K562 (cell line): ENCODE results near the gene PRKCE. TPM values are rescaled to one million over a fixed set of nuclear protein-coding genes. Genes with fewer than 3 reads are reported as not detected.

ENCODE experiments used
- ATAC-seq: fragments of 200-7000 bp; cut with Tn5 transposase; 3 replicates; pipeline ENCODE4 v1.9.1; 2020; ENCODE audit warnings: moderate library complexity
- BruUV-seq: library from RNA; stranded (reverse); fragments of 400-500 nt; replicated peaks from 2 replicates; lab custom pipeline; 2021; lab: Mats Ljungman, UMichigan
- CTCF ChIA-PET: fragments of 300-600 bp; formaldehyde crosslinking; extraction: SDS; loops from one replicate; lab custom pipeline; 2021; ENCODE audit warnings: low intra/inter-chr PET ratio; lab: Yijun Ruan, JAX
- POLR2A ChIA-PET: fragments of 300-600, 350-650 bp; sonication (Branson Sonifier 250); formaldehyde crosslinking; extraction: SDS; loops from one replicate; lab custom pipeline; 2021; ENCODE audit warnings: antibody characterized with exemption, inconsistent platforms; lab: Yijun Ruan, JAX
- DNase-seq, 4 experiments: peaks; one replicate each; pipeline versions ENCODE4 v3.0.0 to v3.0.0-alpha.2; 2011 to 2018; ENCODE audit warnings: low spot score in 3 of 4, mixed read lengths in 3 of 4; ENCODE audit errors: extremely low read depth in 1 of 4
- FAIRE-seq: peaks from 2 replicates; lab custom pipeline; 2011; peaks lifted over from hg19 to GRCh38; lab: Jason Lieb, UNC
- H2AFZ ChIP-seq: 2 replicates; pipeline ENCODE4 v1.6.0; 2011; ENCODE audit warnings: low read depth, low read length, control low read depth, inconsistent platforms
- H3K27ac ChIP-seq: fragments of 200-600 bp; 3 replicates; pipeline ENCODE4 v1.8.0; 2011; ENCODE audit warnings: low read depth, mild to moderate bottlenecking, control low read depth, inconsistent platforms, low read length, moderate library complexity, mixed read lengths; ENCODE audit errors: extremely low read depth
- H3K27me3 ChIP-seq, 2 experiments: fragments of 300-600 bp in 1 of 2; 2 replicates in 1 of 2; 3 replicates in 1 of 2; pipeline versions ENCODE4 v1.6.0 to v1.8.0; 2011; ENCODE audit warnings: inconsistent platforms in 2 of 2, low read length in 2 of 2, mild to moderate bottlenecking in 1 of 2, mixed read lengths in 1 of 2, moderate library complexity in 1 of 2; ENCODE audit not compliant: control insufficient read depth in 2 of 2, insufficient read depth in 2 of 2
- H3K36me3 ChIP-seq: fragments of 300-600 bp; 3 replicates; pipeline ENCODE4 v1.8.0; 2011; ENCODE audit warnings: mild to moderate bottlenecking, low read length, inconsistent platforms; ENCODE audit not compliant: control insufficient read depth, insufficient read depth
- H3K4me1 ChIP-seq, 2 experiments: fragments of 200-600 bp in 1 of 2; replicated peaks in 1 of 2; 2 replicates in 1 of 2; 3 replicates in 1 of 2; pipeline versions ENCODE4 v1.5.1 to v1.8.0; 2011; ENCODE audit warnings: inconsistent platforms in 2 of 2, low read length in 2 of 2, mild to moderate bottlenecking in 1 of 2, mixed read lengths in 1 of 2, moderate library complexity in 1 of 2; ENCODE audit not compliant: control insufficient read depth in 2 of 2, insufficient read depth in 2 of 2
- H3K4me2 ChIP-seq: 2 replicates; pipeline ENCODE4 v1.6.1; 2011; ENCODE audit warnings: low read length, control low read depth, inconsistent platforms, mixed read lengths; ENCODE audit not compliant: insufficient read depth
- H3K4me3 ChIP-seq: fragments of 200-600 bp; sonication (generic), shearing (Covaris generic); 2 replicates; pipeline ENCODE4 v1.5.1; 2016; ENCODE audit warnings: control low read depth, inconsistent platforms
- H3K79me2 ChIP-seq: fragments of 200-600 bp; 3 replicates; pipeline ENCODE4 v1.8.0; 2011; ENCODE audit warnings: low read length, inconsistent platforms; ENCODE audit not compliant: control insufficient read depth, insufficient read depth
- H3K9ac ChIP-seq, 2 experiments: 2 replicates each; pipeline versions ENCODE4 v1.6.0 to v1.6.1; 2011; ENCODE audit warnings: low read depth in 2 of 2, low read length in 2 of 2, control low read depth in 1 of 2, inconsistent platforms in 1 of 2, mild to moderate bottlenecking in 1 of 2, mixed read lengths in 1 of 2; ENCODE audit not compliant: insufficient read depth in 1 of 2
- H3K9me1 ChIP-seq: one replicate; pipeline ENCODE4 v1.6.0; 2011; ENCODE audit warnings: inconsistent platforms, mild to moderate bottlenecking, low read length, moderate library complexity; ENCODE audit not compliant: control insufficient read depth, insufficient read depth
- H3K9me3 ChIP-seq: replicated peaks from 2 replicates; pipeline ENCODE4 v1.5.1; 2011; ENCODE audit warnings: low read depth, low read length, inconsistent platforms; ENCODE audit not compliant: control insufficient read depth, insufficient read depth
- H4K20me1 ChIP-seq: replicated peaks from 2 replicates; pipeline ENCODE4 v1.6.1; 2011; ENCODE audit warnings: low read length, inconsistent platforms, mixed read lengths; ENCODE audit not compliant: control insufficient read depth, insufficient read depth
- ARHGAP35 ChIP-seq: fragments of 450-650 bp; IDR thresholded peaks from 2 replicates; pipeline ENCODE4 v1.6.1; 2018; ENCODE audit not compliant: partially characterized antibody
- ARID2 ChIP-seq: fragments of 450-650 bp; IDR thresholded peaks from 2 replicates; pipeline ENCODE4 v1.6.1; 2017; ENCODE audit warnings: antibody characterized with exemption, mild to moderate bottlenecking
- BACH1 ChIP-seq: fragments of 200-800 bp; sonication (Bioruptor generic); IDR thresholded peaks from 2 replicates; pipeline ENCODE4 v1.6.1; 2016; ENCODE audit warnings: missing genetic modification characterization, missing compliant biosample characterization
- BMI1 ChIP-seq: fragments of 150-350 bp; IDR thresholded peaks from 2 replicates; pipeline ENCODE4 v1.6.1; 2014; ENCODE audit warnings: low read length
- BRF1 ChIP-seq: IDR thresholded peaks from 3 replicates; pipeline ENCODE4 v1.6.1; 2011; ENCODE audit warnings: borderline replicate concordance, mild to moderate bottlenecking; ENCODE audit not compliant: insufficient read length; ENCODE audit errors: extremely low read depth
- HMGN3 ChIP-seq: IDR thresholded peaks from 2 replicates; pipeline ENCODE4 v1.6.1; 2011; ENCODE audit warnings: borderline replicate concordance, low read depth, mild to moderate bottlenecking, mixed read lengths, low read length; ENCODE audit not compliant: insufficient read length; ENCODE audit errors: extremely low read depth
- KAT7 ChIP-seq: sonication (generic); formaldehyde crosslinking; IDR thresholded peaks from 2 replicates; pipeline ENCODE4 v1.8.0; 2022; ENCODE audit warnings: missing genetic modification reagents, mild to moderate bottlenecking, borderline replicate concordance
- SMAD2 ChIP-seq: fragments of 150-350 bp; IDR thresholded peaks from 2 replicates; pipeline ENCODE4 v1.6.1; 2014; ENCODE audit warnings: low read depth, mild to moderate bottlenecking, low read length
- STAT5A ChIP-seq: IDR thresholded peaks from 2 replicates; pipeline ENCODE4 v1.6.1; 2012; ENCODE audit warnings: low read length, inconsistent platforms, borderline replicate concordance
- WHSC1 ChIP-seq: IDR thresholded peaks from one replicate; pipeline ENCODE4 v1.6.1; 2012; ENCODE audit warnings: low read length, control low read depth, inconsistent platforms
- ZBTB34 ChIP-seq: fragments of 250-450 bp; sonication (Bioruptor Pico); IDR thresholded peaks from 2 replicates; pipeline ENCODE4 v1.8.0; 2021; ENCODE audit warnings: mild to moderate bottlenecking, moderate library complexity
- ZNF449 ChIP-seq: fragments of 250-450 bp; sonication (Bioruptor Pico); IDR thresholded peaks from 2 replicates; pipeline ENCODE4 v1.8.0; 2022; ENCODE audit warnings: moderate library complexity, mild to moderate bottlenecking, inconsistent platforms
- WGBS: fragments of 100-300 bp; shearing (Covaris generic); methylation state at CpG from one replicate; pipeline ENCODE4 v1.1.6; 2016; ENCODE audit warnings: low coverage, mixed read lengths; ENCODE audit not compliant: insufficient coverage; ENCODE audit errors: missing lambda C conversion rate; 5-methylcytosine and 5-hydroxymethylcytosine counted together
- in situ Hi-C: fragments of 300-500 bp; cut with MboI; formaldehyde crosslinking; loops from 4 replicates; pipeline ENCODE4 v1.15.0; 2018; ENCODE audit warnings: inconsistent platforms, mixed read lengths
- intact Hi-C: fragments of 100-400 bp; cut with micrococcal nuclease; formaldehyde crosslinking; loops from 2 replicates; pipeline ENCODE4 v1.14.2; 2022
- polyA plus RNA-seq, 8 experiments: library from polyadenylated mRNA; depleted of rRNA in 4 of 8; stranded (reverse) in 5 of 8; unstranded in 3 of 8; fragments of >200 nt; fragmentation: Nextera tagmentation in 2 of 8; fragmentation: Illumina TruSeq in 1 of 8; extraction: Ambion mirVana in 2 of 8; extraction: Trizol in 1 of 8; gene quantifications; 2 replicates each; pipeline versions ENCODE4 v1.2.1 to v1.2.3, GENCODE V29; 2011 to 2014; ENCODE audit warnings: inconsistent platforms in 1 of 8, missing spikeins in 1 of 8
- total RNA-seq, 7 experiments: library from RNA; depleted of rRNA in 6 of 7; stranded (reverse); fragments of >200 nt in 6 of 7; fragmentation: Illumina TruSeq in 2 of 7; extraction: Trizol in 2 of 7; gene quantifications; 2 replicates each; pipeline versions ENCODE4 v1.2.1 to v1.2.3, GENCODE V29; 2011 to 2021; ENCODE audit warnings: low replicate concordance in 1 of 7
- TF ChIP-seq, protein P1 (sequence below), 3 experiments: fragments of 200-800 bp in 1 of 3; fragments of 250-450 bp in 1 of 3; fragments of 450-650 bp in 1 of 3; sonication (Bioruptor Pico) in 1 of 3; sonication (Bioruptor generic) in 1 of 3; formaldehyde crosslinking in 1 of 3; IDR thresholded peaks; 2 replicates each; pipeline versions ENCODE4 v1.6.1 to v1.8.0; 2016 to 2022; ENCODE audit warnings: mild to moderate bottlenecking in 2 of 3, missing genetic modification characterization in 2 of 3, missing compliant biosample characterization in 1 of 3, moderate library complexity in 1 of 3

PRKCE gene
- total and polyA plus RNA-seq, 9 of the 15 experiments (the other 6 are each of a cell fraction or from before 2014, with no cell fraction given): 0.06 to 1.0 (median 0.22) TPM; not detected in 1

DNA sequence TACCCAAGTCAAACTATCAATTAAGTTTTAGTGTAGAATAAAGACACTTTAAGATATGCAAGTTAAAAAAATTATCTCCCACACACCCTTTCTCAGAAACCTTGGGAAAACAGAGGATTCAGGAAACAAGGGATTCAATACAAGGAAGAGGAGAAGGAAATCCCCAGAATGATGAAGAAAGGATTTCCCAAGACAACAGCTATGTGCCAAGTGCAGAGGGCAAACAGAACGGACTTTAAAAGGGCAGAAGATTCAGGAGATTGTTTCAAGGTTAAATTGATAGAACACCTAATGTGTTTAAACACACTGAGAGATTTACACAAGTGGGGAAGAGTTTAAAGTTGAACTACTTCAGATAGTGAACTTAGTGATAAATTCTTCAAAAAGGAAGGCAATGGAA, 574.3 kb downstream of the PRKCE start:
- Histone ChIP-seq H3K4me3 (no peak overlapping the region), H3K79me2 (no peaks in the 10 kb centered on the region), H3K36me3 (no peaks in the 10 kb centered on the region), H3K9ac (no peak overlapping the region), H3K9me1 (no peaks in the 10 kb centered on the region), H2AFZ (no peak overlapping the region), H4K20me1 (no peaks in the 10 kb centered on the region), H3K4me1 (peaks cover 5 to 12% of the 10 kb centered on the region in 2 experiments; a peak in 3 of 5 replicates), H3K27me3 (no peaks in the 10 kb centered on the region), H3K9me3 (no peaks in the 10 kb centered on the region), H3K4me2 (no peak overlapping the region), H3K27ac (no peak overlapping the region)
- 50% methylated on average over 1 of the region's 1 CpG for WGBS
- POLR2A ChIA-PET: no interaction called here
- FAIRE-seq: no peak
- in situ Hi-C loops: no loop called here
- no peak for DNase-seq
- ATAC-seq: no peak
- BruUV-seq: no TSS peak
- CTCF ChIA-PET: no interaction called here
- intact Hi-C loops: no loop called here
- TF ChIP-seq SMAD2 (no peak), HMGN3 (no peak), ZBTB34 (CRISPR knock-in tag) (no peak), WHSC1 (no peak), BRF1 (no peak), ZNF449 (no peak), ARID2 (no peak), STAT5A (no peak), KAT7 (CRISPR knock-in tag) (no peak), ARHGAP35 (no peak), BMI1 (no peak), BACH1 (tag) (no peak)
- TF ChIP-seq, protein P1, sequence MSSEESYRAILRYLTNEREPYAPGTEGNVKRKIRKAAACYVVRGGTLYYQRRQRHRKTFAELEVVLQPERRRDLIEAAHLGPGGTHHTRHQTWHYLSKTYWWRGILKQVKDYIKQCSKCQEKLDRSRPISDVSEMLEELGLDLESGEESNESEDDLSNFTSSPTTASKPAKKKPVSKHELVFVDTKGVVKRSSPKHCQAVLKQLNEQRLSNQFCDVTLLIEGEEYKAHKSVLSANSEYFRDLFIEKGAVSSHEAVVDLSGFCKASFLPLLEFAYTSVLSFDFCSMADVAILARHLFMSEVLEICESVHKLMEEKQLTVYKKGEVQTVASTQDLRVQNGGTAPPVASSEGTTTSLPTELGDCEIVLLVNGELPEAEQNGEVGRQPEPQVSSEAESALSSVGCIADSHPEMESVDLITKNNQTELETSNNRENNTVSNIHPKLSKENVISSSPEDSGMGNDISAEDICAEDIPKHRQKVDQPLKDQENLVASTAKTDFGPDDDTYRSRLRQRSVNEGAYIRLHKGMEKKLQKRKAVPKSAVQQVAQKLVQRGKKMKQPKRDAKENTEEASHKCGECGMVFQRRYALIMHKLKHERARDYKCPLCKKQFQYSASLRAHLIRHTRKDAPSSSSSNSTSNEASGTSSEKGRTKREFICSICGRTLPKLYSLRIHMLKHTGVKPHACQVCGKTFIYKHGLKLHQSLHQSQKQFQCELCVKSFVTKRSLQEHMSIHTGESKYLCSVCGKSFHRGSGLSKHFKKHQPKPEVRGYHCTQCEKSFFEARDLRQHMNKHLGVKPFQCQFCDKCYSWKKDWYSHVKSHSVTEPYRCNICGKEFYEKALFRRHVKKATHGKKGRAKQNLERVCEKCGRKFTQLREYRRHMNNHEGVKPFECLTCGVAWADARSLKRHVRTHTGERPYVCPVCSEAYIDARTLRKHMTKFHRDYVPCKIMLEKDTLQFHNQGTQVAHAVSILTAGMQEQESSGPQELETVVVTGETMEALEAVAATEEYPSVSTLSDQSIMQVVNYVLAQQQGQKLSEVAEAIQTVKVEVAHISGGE (CRISPR knock-in tag; IDR thresholded peaks at IDR 0.05): no peak
